ENCODE measurements around the gene POLK.
"Not testable (repeated sequence)": the region's sequence is repeated elsewhere in the genome, so short reads cannot be mapped to it uniquely, and the experiment has no call there.

- not testable (repeated sequence) for TF ChIP-seq BHLHE40 (IDR thresholded peaks at IDR 0.05; ENCODE audit: low read depth, low read length); CTCF (conservative IDR thresholded peaks at IDR 0.05; ENCODE audit: low read depth, low read length); RAD21 (IDR thresholded peaks at IDR 0.05; ENCODE audit: low read length); CEBPB (IDR thresholded peaks at IDR 0.05; ENCODE audit: low read depth, low read length); MXI1 (IDR thresholded peaks at IDR 0.05; ENCODE audit: borderline replicate concordance, low read depth, low read length); ELK1 (IDR thresholded peaks at IDR 0.05; ENCODE audit: borderline replicate concordance, low read depth, low read length); POLR2A (IDR thresholded peaks at IDR 0.05; ENCODE audit: low read depth, low read length); RCOR1 (IDR thresholded peaks at IDR 0.05; ENCODE audit: insufficient replicate concordance, low read length); FOS (IDR thresholded peaks at IDR 0.05; ENCODE audit: low read depth, low read length); MAFK (IDR thresholded peaks at IDR 0.05; ENCODE audit: low read depth, low read length); MAZ (IDR thresholded peaks at IDR 0.05; ENCODE audit: borderline replicate concordance, low read depth, low read length); RFX5 (IDR thresholded peaks at IDR 0.05; ENCODE audit: low read depth, low read length); SMC3 (IDR thresholded peaks at IDR 0.05; ENCODE audit: low read depth, low read length); USF2 (IDR thresholded peaks at IDR 0.05; ENCODE audit: low read depth, low read length)
These were observed 21.8 kb upstream of the POLK start for GRCh38 chr5:75489847-75490246.
